Astrocyte (in vitro differentiated cells and primary cell): Measurements from ENCODE around the gene NOBOX. TPM values are rescaled to one million over a fixed set of nuclear protein-coding genes. Genes with fewer than 3 reads are reported as not detected.

Experiments
- DNase-seq: peaks from one replicate; pipeline ENCODE4 v3.0.0-alpha.2; 2010; ENCODE audit warnings: low read depth
- FAIRE-seq: peaks from 2 replicates; lab custom pipeline; 2011; peaks lifted over from hg19 to GRCh38; lab: Jason Lieb, UNC
- H2AFZ ChIP-seq: 2 replicates; pipeline ENCODE4 v1.6.0; 2012; ENCODE audit warnings: low read depth, low read length, inconsistent platforms
- H3K27ac ChIP-seq: 2 replicates; pipeline ENCODE4 v1.5.1; 2011; ENCODE audit warnings: low read depth, low read length, inconsistent platforms
- H3K27me3 ChIP-seq: 2 replicates; pipeline ENCODE4 v1.6.0; 2011; ENCODE audit warnings: low read length, inconsistent platforms; ENCODE audit not compliant: insufficient read depth
- H3K36me3 ChIP-seq: 2 replicates; pipeline ENCODE4 v1.5.1; 2011; ENCODE audit warnings: low read length, inconsistent platforms; ENCODE audit not compliant: insufficient read depth
- H3K4me1 ChIP-seq: 2 replicates; pipeline ENCODE4 v1.5.1; 2011; ENCODE audit warnings: low read length, inconsistent platforms; ENCODE audit not compliant: insufficient read depth
- H3K4me2 ChIP-seq: 2 replicates; pipeline ENCODE4 v1.6.0; 2012; ENCODE audit warnings: low read length, inconsistent platforms
- H3K4me3 ChIP-seq: 2 replicates; pipeline ENCODE4 v1.5.1; 2011; ENCODE audit warnings: low read depth, mild to moderate bottlenecking, low read length, inconsistent platforms; ENCODE audit not compliant: insufficient read depth
- H3K79me2 ChIP-seq: 2 replicates; pipeline ENCODE4 v1.6.0; 2012; ENCODE audit warnings: mild to moderate bottlenecking, low read length, inconsistent platforms; ENCODE audit not compliant: insufficient read depth
- H3K9ac ChIP-seq: 2 replicates; pipeline ENCODE4 v1.6.0; 2012; ENCODE audit warnings: mild to moderate bottlenecking, low read length, inconsistent platforms
- H3K9me3 ChIP-seq: 2 replicates; pipeline ENCODE4 v1.5.1; 2012; ENCODE audit warnings: low read depth, mild to moderate bottlenecking, low read length, inconsistent platforms; ENCODE audit not compliant: insufficient read depth
- H4K20me1 ChIP-seq: 2 replicates; pipeline ENCODE4 v1.6.0; 2012; ENCODE audit warnings: low read length, inconsistent platforms; ENCODE audit not compliant: insufficient read depth
- H3K27ac Mint-ChIP-seq: one replicate; pipeline ENCODE4 v1.8.0; 2021; ENCODE audit warnings: mild to moderate bottlenecking, mixed read lengths; ENCODE audit not compliant: unreplicated experiment
- H3K27me3 Mint-ChIP-seq: one replicate; pipeline ENCODE4 v1.8.0; 2021; ENCODE audit warnings: low read depth, mixed read lengths; ENCODE audit not compliant: unreplicated experiment
- H3K36me3 Mint-ChIP-seq: one replicate; pipeline ENCODE4 v1.8.0; 2021; ENCODE audit warnings: low read depth, mixed read lengths; ENCODE audit not compliant: unreplicated experiment
- H3K4me1 Mint-ChIP-seq: one replicate; pipeline ENCODE4 v1.8.0; 2021; ENCODE audit warnings: low read depth, mixed read lengths; ENCODE audit not compliant: unreplicated experiment
- H3K4me3 Mint-ChIP-seq: one replicate; pipeline ENCODE4 v1.8.0; 2021; ENCODE audit warnings: mild to moderate bottlenecking, moderate library complexity, mixed read lengths; ENCODE audit not compliant: unreplicated experiment
- H3K9me3 Mint-ChIP-seq: one replicate; pipeline ENCODE4 v1.8.0; 2021; ENCODE audit warnings: mild to moderate bottlenecking, mixed read lengths; ENCODE audit not compliant: unreplicated experiment
- CTCF ChIP-seq: IDR thresholded peaks from 2 replicates; pipeline ENCODE4 v1.5.1; 2011; ENCODE audit warnings: low read depth, mild to moderate bottlenecking, inconsistent platforms, low read length, moderate library complexity; ENCODE audit not compliant: insufficient read depth
- EZH2 ChIP-seq: IDR thresholded peaks from 2 replicates; pipeline ENCODE4 v1.6.1; 2012; ENCODE audit warnings: mild to moderate bottlenecking, low read length, inconsistent platforms; ENCODE audit not compliant: insufficient read depth
- total RNA-seq: library from RNA; stranded (reverse); gene quantifications from 2 replicates; pipeline ENCODE4 v1.2.1, GENCODE V29; 2021

NOBOX gene
- total RNA-seq, 1 donor from 2014 or later: not detected

DNA sequence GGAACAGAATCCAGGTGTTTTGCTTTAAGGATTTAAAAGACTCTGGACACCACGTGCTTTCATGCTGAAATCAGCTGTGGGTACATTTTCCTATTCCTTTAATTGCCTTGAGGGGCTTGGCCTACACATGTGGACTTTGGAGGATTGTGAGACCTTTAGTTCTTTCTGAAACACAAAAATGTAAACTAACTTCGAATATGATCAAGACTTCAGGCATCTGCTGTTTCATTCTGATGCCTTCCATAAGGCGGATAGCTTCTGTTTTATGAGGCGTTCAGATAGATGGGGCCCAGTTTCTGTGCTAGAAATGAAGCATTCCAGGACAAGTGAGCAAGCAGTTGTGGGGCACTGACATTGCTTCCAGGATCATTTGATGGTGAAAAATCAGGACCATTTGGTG lies 1.5 kb upstream of the NOBOX start:
- Mint-ChIP-seq H3K9me3 (no peaks in the 10 kb centered on the region), H3K36me3 (no peaks in the 10 kb centered on the region), H3K27me3 (peaks cover 15% of the 10 kb centered on the region), H3K4me1 (peaks cover 3% of the 10 kb centered on the region), H3K4me3 (no peak overlapping the region), H3K27ac (no peak overlapping the region)
- Histone ChIP-seq H2AFZ (no peak overlapping the region), H3K4me2 (no peak overlapping the region), H3K4me3 (no peak overlapping the region), H3K27me3 (no peaks in the 10 kb centered on the region), H3K27ac (no peak overlapping the region), H3K9ac (no peak overlapping the region), H3K79me2 (no peaks in the 10 kb centered on the region), H3K4me1 (no peaks in the 10 kb centered on the region), H4K20me1 (no peaks in the 10 kb centered on the region), H3K36me3 (no peaks in the 10 kb centered on the region), H3K9me3 (no peaks in the 10 kb centered on the region)
- FAIRE-seq (no peak), DNase-seq (no peak)
- TF ChIP-seq EZH2 (no peak), CTCF (no peak)

DNA sequence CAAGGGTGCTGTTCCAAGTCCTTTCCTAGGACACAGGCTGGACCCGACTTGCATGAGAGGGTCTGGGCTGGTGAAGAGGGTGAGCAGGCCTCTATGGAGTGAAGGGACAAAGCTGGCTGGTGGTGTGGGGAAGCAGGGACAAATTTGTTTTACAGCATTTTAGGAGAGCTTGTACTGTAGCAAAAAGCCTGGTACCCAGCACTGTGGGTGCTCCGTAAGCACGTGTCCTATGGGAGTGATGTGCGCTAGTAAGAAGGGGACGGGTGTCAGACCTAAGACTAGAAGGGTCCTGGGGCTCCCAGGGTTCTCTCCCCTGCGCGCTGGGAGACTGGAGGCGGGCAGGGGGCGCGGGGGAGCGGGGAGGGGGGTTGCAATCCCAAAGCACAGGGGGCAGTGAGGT lies 391 bp downstream of the NOBOX start:
- Histone ChIP-seq H4K20me1 (no peaks in the 10 kb centered on the region), H3K27ac (no peak overlapping the region), H3K79me2 (no peaks in the 10 kb centered on the region), H3K9me3 (no peaks in the 10 kb centered on the region), H3K9ac (no peak overlapping the region), H3K4me1 (no peaks in the 10 kb centered on the region), H3K27me3 (no peaks in the 10 kb centered on the region), H3K4me3 (no peak overlapping the region), H3K4me2 (no peak overlapping the region), H3K36me3 (no peaks in the 10 kb centered on the region), H2AFZ (no peak overlapping the region)
- FAIRE-seq (no peak), DNase-seq (no peak)
- no peak for TF ChIP-seq CTCF
- no peak for TF ChIP-seq EZH2
- Mint-ChIP-seq H3K9me3 (no peaks in the 10 kb centered on the region), H3K27ac (no peak overlapping the region), H3K36me3 (no peaks in the 10 kb centered on the region), H3K4me3 (no peak overlapping the region), H3K27me3 (peaks cover 26% of the 10 kb centered on the region), H3K4me1 (peaks cover 3% of the 10 kb centered on the region)

DNA sequence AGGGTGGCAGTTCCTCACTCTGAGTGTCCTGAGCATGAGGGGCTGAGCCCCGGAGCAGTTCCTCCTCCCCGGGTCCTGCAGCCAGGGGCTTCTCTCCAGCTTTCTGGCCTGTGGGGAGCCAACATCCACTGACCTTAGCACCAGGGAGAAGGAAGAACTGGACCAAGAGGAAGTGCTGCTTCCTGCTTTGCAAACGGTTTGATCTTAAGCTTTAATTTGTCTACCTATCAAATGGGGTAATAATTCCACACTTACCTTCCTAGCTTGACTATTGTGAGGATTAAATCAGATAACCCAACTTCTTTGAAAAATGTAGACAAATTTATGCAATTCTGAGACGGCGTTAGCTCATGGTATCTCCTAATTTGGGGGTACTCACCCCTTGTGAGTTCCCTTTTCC lies 2.0 kb downstream of the NOBOX start:
- Histone ChIP-seq H3K4me2 (no peak overlapping the region), H3K9me3 (no peaks in the 10 kb centered on the region), H2AFZ (no peak overlapping the region), H3K79me2 (no peaks in the 10 kb centered on the region), H3K4me3 (no peak overlapping the region), H3K27me3 (peaks cover 2% of the 10 kb centered on the region), H3K9ac (no peak overlapping the region), H3K27ac (no peak overlapping the region), H3K36me3 (no peaks in the 10 kb centered on the region), H4K20me1 (no peaks in the 10 kb centered on the region), H3K4me1 (no peaks in the 10 kb centered on the region)
- no peaks in the 10 kb centered on the region for H3K36me3 Mint-ChIP-seq
- H3K4me3 Mint-ChIP-seq: no peak overlapping the region
- H3K4me1 Mint-ChIP-seq: no peaks in the 10 kb centered on the region
- DNase-seq: no peak
- FAIRE-seq: no peak
- peaks cover 34% of the 10 kb centered on the region for H3K27me3 Mint-ChIP-seq
- H3K27ac Mint-ChIP-seq: no peak overlapping the region
- no peaks in the 10 kb centered on the region for H3K9me3 Mint-ChIP-seq
- TF ChIP-seq CTCF: no peak
- TF ChIP-seq EZH2: no peak
